WTC11 (cell line): ENCODE data around the gene CBX2. TPM values are rescaled to one million over a fixed set of nuclear protein-coding genes. Genes with fewer than 3 reads are reported as not detected.
A peak's percentile ranks its signal among the peaks of the same experiment; 100 is the strongest.

Experiments used
- ATAC-seq: fragments of 200-7000 bp; cut with Tn5 transposase; 2 replicates; pipeline ENCODE4 v1.10.0; 2021; ENCODE audit warnings: mild to moderate bottlenecking, moderate library complexity
- CTCF ChIA-PET: fragments of 300-600 bp; sonication (Branson Sonifier 250); formaldehyde crosslinking; loops from one replicate; lab custom pipeline; 2021; ENCODE audit warnings: antibody characterized with exemption; lab: Charles Lee
- POLR2A ChIA-PET: fragments of 350-600 bp; sonication (Branson Sonifier 250); formaldehyde crosslinking; loops from one replicate; lab custom pipeline; 2021; ENCODE audit warnings: antibody characterized with exemption; lab: Charles Lee
- DNase-seq: peaks from one replicate; pipeline ENCODE4 v3.0.0; 2021; ENCODE audit warnings: low spot score
- H3K27ac Mint-ChIP-seq: 2 replicates; pipeline ENCODE4 v1.8.0; 2021; ENCODE audit warnings: mixed read lengths
- H3K27me3 Mint-ChIP-seq: 2 replicates; pipeline ENCODE4 v1.8.0; 2021; ENCODE audit warnings: low read depth, mild to moderate bottlenecking, moderate library complexity, mixed read lengths
- H3K36me3 Mint-ChIP-seq: 2 replicates; pipeline ENCODE4 v1.8.0; 2021; ENCODE audit warnings: mixed read lengths
- H3K4me1 Mint-ChIP-seq: 2 replicates; pipeline ENCODE4 v1.8.0; 2022; ENCODE audit warnings: mixed read lengths
- H3K4me3 Mint-ChIP-seq: 2 replicates; pipeline ENCODE4 v1.8.0; 2021; ENCODE audit warnings: mild to moderate bottlenecking, moderate library complexity, mixed read lengths
- H3K9me3 Mint-ChIP-seq: 2 replicates; pipeline ENCODE4 v1.8.0; 2021; ENCODE audit warnings: mixed read lengths
- ATF1 ChIP-seq: sonication (generic); formaldehyde crosslinking; IDR thresholded peaks from 2 replicates; pipeline ENCODE4 v1.8.1; 2023; ENCODE audit warnings: mild to moderate bottlenecking, moderate library complexity, missing genetic modification reagents
- ATF6 ChIP-seq: sonication (generic); formaldehyde crosslinking; IDR thresholded peaks from 2 replicates; pipeline ENCODE4 v1.8.1; 2023; ENCODE audit warnings: mild to moderate bottlenecking, missing genetic modification reagents
- ESRRA ChIP-seq: sonication (generic); formaldehyde crosslinking; IDR thresholded peaks from 2 replicates; pipeline ENCODE4 v1.8.1; 2022; ENCODE audit warnings: mild to moderate bottlenecking, missing genetic modification reagents, borderline replicate concordance
- ETV6 ChIP-seq: sonication (generic); formaldehyde crosslinking; IDR thresholded peaks from 2 replicates; pipeline ENCODE4 v1.8.1; 2022; ENCODE audit warnings: mild to moderate bottlenecking, missing genetic modification reagents
- GABPB1 ChIP-seq: sonication (generic); formaldehyde crosslinking; IDR thresholded peaks from 2 replicates; pipeline ENCODE4 v1.8.1; 2023; ENCODE audit warnings: mild to moderate bottlenecking, missing genetic modification reagents
- GTF2I ChIP-seq: fragments of 250-450 bp; sonication (Bioruptor Pico); conservative IDR thresholded peaks from 2 replicates; pipeline ENCODE4 v1.4.0; 2021; ENCODE audit warnings: mild to moderate bottlenecking
- HMGA2 ChIP-seq: fragments of 250-450 bp; sonication (Bioruptor Pico); IDR thresholded peaks from 2 replicates; pipeline ENCODE4 v1.4.0; 2021; ENCODE audit warnings: mild to moderate bottlenecking, moderate library complexity
- HMGXB4 ChIP-seq: sonication (generic); formaldehyde crosslinking; IDR thresholded peaks from 2 replicates; pipeline ENCODE4 v1.8.1; 2023; ENCODE audit warnings: mild to moderate bottlenecking, moderate library complexity, missing genetic modification reagents
- MXD4 ChIP-seq: fragments of 250-450 bp; sonication (Bioruptor Pico); IDR thresholded peaks from 2 replicates; pipeline ENCODE4 v1.8.0; 2021; ENCODE audit warnings: mild to moderate bottlenecking, moderate library complexity, borderline replicate concordance
- OVOL2 ChIP-seq: fragments of 250-450 bp; sonication (Bioruptor Pico); IDR thresholded peaks from 2 replicates; pipeline ENCODE4 v1.9.0; 2021; ENCODE audit warnings: mild to moderate bottlenecking, borderline replicate concordance
- PRRX2 ChIP-seq: fragments of 250-450 bp; sonication (Bioruptor Pico); IDR thresholded peaks from 2 replicates; pipeline ENCODE4 v1.8.0; 2021; ENCODE audit warnings: mild to moderate bottlenecking
- RORB ChIP-seq: fragments of 250-450 bp; sonication (Bioruptor Pico); IDR thresholded peaks from 2 replicates; pipeline ENCODE4 v1.9.0; 2021; ENCODE audit warnings: mild to moderate bottlenecking
- SMAD3 ChIP-seq: sonication (generic); formaldehyde crosslinking; IDR thresholded peaks from 2 replicates; pipeline ENCODE4 v1.8.0; 2022; ENCODE audit warnings: missing genetic modification reagents, mild to moderate bottlenecking, borderline replicate concordance
- TP53 ChIP-seq: sonication (generic); formaldehyde crosslinking; IDR thresholded peaks from 2 replicates; pipeline ENCODE4 v1.8.1; 2023; ENCODE audit warnings: mild to moderate bottlenecking, missing genetic modification reagents
- ZNF263 ChIP-seq: sonication (generic); formaldehyde crosslinking; IDR thresholded peaks from 2 replicates; pipeline ENCODE4 v1.8.1; 2022; ENCODE audit warnings: low read depth, mild to moderate bottlenecking, moderate library complexity, missing genetic modification reagents
- total RNA-seq: library from RNA; stranded (reverse); gene quantifications from 3 replicates; pipeline ENCODE4 v1.2.3, GENCODE V29; 2021
- TF ChIP-seq, protein P1 (sequence below): sonication (generic); formaldehyde crosslinking; IDR thresholded peaks from 2 replicates; pipeline ENCODE4 v1.8.0; 2023; ENCODE audit warnings: mild to moderate bottlenecking, missing genetic modification reagents
- TF ChIP-seq, protein P2 (sequence below): fragments of 250-450 bp; sonication (Bioruptor Pico); IDR thresholded peaks from 2 replicates; pipeline ENCODE4 v1.9.0; 2021; ENCODE audit warnings: mild to moderate bottlenecking, borderline replicate concordance
- TF ChIP-seq, protein P3 (sequence below): sonication (generic); formaldehyde crosslinking; IDR thresholded peaks from 2 replicates; pipeline ENCODE4 v1.8.0; 2022; ENCODE audit warnings: missing genetic modification reagents

The CBX2 gene
- total RNA-seq, 1 experiment from 2014 or later = 85.5 TPM

- TF ChIP-seq TP53 (no peak), PRRX2 (no peak), GABPB1 (CRISPR knock-in tag) (no peak)
- TF ChIP-seq, all 79 proteins: peak for 3
Observed at GRCh38 chr17:79808763-79809529, 31.0 kb downstream of the CBX2 start (continued).

- no peaks in the 10 kb centered on the region for H3K36me3 Mint-ChIP-seq
- no peak for DNase-seq
- peaks cover 92% of the 10 kb centered on the region for H3K27me3 Mint-ChIP-seq
- no peak overlapping the region for H3K27ac Mint-ChIP-seq
- ChIA-PET POLR2A (interaction anchor here (1.0 to 7.0 kb wide), 4 partner anchors 12 to 30 kb away, joined by 3 to 68 read pairs (median 6); partner anchors contain the start of genes CBX4 and CBX8), CTCF (interaction anchor here (1.1 to 20.8 kb wide), 7 partner anchors 23 to 184 kb away, joined by 3 to 464 read pairs (median 13); partner anchors contain the start of gene CBX4)
- peak overlapping the region; percentile 61 for H3K4me3 Mint-ChIP-seq
- ATAC-seq = no peak
- H3K9me3 Mint-ChIP-seq = no peaks in the 10 kb centered on the region
- TF ChIP-seq, protein P1, sequence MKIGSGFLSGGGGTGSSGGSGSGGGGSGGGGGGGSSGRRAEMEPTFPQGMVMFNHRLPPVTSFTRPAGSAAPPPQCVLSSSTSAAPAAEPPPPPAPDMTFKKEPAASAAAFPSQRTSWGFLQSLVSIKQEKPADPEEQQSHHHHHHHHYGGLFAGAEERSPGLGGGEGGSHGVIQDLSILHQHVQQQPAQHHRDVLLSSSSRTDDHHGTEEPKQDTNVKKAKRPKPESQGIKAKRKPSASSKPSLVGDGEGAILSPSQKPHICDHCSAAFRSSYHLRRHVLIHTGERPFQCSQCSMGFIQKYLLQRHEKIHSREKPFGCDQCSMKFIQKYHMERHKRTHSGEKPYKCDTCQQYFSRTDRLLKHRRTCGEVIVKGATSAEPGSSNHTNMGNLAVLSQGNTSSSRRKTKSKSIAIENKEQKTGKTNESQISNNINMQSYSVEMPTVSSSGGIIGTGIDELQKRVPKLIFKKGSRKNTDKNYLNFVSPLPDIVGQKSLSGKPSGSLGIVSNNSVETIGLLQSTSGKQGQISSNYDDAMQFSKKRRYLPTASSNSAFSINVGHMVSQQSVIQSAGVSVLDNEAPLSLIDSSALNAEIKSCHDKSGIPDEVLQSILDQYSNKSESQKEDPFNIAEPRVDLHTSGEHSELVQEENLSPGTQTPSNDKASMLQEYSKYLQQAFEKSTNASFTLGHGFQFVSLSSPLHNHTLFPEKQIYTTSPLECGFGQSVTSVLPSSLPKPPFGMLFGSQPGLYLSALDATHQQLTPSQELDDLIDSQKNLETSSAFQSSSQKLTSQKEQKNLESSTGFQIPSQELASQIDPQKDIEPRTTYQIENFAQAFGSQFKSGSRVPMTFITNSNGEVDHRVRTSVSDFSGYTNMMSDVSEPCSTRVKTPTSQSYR (CRISPR knock-in tag) = no peak
- TF ChIP-seq GTF2I (no peak), RORB (CRISPR knock-in tag) (no peak), ESRRA (CRISPR knock-in tag) (no peak), ETV6 (no peak), GABPB1 (CRISPR knock-in tag) (no peak; the same call in 1 of the 2 replicates), SMAD3 (CRISPR knock-in tag) (no peak), HMGA2 (no peak), ATF6 (CRISPR knock-in tag) (no peak), MXD4 (no peak), OVOL2 (no peak), ZNF263 (CRISPR knock-in tag) (no peak), ATF1 (CRISPR knock-in tag) (no peak), HMGXB4 (CRISPR knock-in tag) (no peak)
- TF ChIP-seq, protein P2, sequence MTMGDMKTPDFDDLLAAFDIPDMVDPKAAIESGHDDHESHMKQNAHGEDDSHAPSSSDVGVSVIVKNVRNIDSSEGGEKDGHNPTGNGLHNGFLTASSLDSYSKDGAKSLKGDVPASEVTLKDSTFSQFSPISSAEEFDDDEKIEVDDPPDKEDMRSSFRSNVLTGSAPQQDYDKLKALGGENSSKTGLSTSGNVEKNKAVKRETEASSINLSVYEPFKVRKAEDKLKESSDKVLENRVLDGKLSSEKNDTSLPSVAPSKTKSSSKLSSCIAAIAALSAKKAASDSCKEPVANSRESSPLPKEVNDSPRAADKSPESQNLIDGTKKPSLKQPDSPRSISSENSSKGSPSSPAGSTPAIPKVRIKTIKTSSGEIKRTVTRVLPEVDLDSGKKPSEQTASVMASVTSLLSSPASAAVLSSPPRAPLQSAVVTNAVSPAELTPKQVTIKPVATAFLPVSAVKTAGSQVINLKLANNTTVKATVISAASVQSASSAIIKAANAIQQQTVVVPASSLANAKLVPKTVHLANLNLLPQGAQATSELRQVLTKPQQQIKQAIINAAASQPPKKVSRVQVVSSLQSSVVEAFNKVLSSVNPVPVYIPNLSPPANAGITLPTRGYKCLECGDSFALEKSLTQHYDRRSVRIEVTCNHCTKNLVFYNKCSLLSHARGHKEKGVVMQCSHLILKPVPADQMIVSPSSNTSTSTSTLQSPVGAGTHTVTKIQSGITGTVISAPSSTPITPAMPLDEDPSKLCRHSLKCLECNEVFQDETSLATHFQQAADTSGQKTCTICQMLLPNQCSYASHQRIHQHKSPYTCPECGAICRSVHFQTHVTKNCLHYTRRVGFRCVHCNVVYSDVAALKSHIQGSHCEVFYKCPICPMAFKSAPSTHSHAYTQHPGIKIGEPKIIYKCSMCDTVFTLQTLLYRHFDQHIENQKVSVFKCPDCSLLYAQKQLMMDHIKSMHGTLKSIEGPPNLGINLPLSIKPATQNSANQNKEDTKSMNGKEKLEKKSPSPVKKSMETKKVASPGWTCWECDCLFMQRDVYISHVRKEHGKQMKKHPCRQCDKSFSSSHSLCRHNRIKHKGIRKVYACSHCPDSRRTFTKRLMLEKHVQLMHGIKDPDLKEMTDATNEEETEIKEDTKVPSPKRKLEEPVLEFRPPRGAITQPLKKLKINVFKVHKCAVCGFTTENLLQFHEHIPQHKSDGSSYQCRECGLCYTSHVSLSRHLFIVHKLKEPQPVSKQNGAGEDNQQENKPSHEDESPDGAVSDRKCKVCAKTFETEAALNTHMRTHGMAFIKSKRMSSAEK (CRISPR knock-in tag) = no peak
- TF ChIP-seq, protein P3, sequence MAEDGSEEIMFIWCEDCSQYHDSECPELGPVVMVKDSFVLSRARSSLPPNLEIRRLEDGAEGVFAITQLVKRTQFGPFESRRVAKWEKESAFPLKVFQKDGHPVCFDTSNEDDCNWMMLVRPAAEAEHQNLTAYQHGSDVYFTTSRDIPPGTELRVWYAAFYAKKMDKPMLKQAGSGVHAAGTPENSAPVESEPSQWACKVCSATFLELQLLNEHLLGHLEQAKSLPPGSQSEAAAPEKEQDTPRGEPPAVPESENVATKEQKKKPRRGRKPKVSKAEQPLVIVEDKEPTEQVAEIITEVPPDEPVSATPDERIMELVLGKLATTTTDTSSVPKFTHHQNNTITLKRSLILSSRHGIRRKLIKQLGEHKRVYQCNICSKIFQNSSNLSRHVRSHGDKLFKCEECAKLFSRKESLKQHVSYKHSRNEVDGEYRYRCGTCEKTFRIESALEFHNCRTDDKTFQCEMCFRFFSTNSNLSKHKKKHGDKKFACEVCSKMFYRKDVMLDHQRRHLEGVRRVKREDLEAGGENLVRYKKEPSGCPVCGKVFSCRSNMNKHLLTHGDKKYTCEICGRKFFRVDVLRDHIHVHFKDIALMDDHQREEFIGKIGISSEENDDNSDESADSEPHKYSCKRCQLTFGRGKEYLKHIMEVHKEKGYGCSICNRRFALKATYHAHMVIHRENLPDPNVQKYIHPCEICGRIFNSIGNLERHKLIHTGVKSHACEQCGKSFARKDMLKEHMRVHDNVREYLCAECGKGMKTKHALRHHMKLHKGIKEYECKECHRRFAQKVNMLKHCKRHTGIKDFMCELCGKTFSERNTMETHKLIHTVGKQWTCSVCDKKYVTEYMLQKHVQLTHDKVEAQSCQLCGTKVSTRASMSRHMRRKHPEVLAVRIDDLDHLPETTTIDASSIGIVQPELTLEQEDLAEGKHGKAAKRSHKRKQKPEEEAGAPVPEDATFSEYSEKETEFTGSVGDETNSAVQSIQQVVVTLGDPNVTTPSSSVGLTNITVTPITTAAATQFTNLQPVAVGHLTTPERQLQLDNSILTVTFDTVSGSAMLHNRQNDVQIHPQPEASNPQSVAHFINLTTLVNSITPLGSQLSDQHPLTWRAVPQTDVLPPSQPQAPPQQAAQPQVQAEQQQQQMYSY (CRISPR knock-in tag) = no peak
- peaks cover 48% of the 10 kb centered on the region for H3K4me1 Mint-ChIP-seq
Observed at GRCh38 chr17:79809530-79810129, 31.7 kb downstream of the CBX2 start.
